Cortex of kidney (tissue), 1 donor: ENCODE measurements around the gene IFT57.

ENCODE experiments used
- DNase-seq: peaks from one replicate; lab custom pipeline; 2025; lab: John Stamatoyannopoulos, UW

Gene IFT57

DNA sequence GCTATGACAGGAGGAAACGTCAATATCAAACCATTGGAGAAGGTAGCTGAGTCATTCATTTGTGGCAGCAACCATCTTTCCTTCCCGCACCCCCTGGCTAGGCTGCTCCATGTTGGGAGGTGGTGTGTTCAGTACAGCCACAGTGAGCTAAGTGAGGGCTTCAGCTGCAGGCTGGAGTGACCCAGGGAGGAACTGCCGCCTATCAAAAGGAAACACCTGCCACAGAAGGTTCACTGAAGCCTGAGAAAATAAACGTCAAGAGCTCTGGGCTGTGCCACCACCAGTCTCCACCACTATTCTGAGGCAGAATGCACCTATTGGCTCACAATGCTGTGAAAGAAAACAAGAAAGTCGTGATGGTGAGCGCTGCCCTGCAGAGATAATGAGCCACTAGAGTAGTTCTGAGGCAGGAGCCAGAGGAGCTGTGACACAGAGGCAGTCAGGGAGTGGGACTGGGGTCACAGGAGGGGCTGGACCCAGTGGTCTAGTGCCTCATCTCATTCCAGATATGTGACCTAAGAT, 96.6 kb downstream of the IFT57 start:
- no peak for DNase-seq

DNA sequence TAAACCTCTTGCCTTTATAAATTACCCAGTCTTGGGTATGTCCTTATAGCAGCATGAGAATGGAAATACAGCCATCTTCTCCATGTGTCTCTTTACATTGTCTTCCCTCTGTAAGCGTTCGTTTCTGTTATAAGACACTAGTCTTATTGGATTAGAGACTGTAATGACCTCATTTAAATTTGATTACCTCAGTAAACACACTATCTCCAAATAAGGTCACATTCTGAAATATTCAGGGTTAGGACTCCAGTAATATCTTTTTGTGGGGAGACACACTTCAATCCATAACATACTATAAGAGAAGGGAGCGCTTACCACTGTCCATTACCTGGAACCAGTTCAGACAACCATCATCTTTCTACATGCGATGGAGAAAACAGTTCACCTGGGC, 97.1 kb downstream of the IFT57 start:
- DNase-seq: no peak

DNA sequence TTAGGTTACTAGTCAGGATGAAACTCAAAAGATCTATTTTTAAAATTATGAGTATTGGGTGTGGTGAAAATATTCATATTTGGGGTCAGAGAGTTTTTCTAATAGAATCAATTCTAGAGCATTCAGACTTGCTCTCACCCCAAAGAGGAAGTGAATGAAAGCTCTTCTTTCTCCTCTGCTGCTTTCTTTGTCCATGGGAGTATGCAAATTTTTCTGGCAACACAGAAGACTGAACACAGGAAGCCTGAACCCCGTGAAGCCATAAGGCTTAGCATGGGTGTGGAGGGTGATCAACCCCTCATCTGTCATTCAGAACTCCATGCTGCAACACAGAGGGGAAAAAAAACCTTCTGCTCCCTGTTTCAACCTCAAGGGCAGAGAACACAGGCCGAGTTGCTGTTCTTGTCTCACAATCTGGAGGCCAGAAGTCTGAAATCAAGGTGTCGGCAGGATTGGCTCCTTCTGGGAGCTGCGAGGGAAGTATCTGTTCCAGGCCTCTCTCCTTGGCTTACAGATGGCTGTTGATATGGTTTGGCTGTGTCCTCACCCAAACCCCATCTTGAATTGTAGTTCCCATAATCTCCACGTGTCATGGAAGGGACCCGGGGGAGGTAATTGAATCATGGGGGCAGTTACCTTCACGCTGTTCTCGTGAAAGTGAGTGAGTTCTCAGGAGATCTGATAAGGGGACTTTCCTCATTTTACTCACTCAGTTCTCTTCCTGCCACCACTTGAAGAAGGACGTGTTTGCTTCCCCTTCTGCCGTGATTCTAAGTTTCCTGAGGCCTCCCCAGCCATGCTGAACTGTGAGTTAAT, 97.7 kb downstream of the IFT57 start:
- no peak for DNase-seq

DNA sequence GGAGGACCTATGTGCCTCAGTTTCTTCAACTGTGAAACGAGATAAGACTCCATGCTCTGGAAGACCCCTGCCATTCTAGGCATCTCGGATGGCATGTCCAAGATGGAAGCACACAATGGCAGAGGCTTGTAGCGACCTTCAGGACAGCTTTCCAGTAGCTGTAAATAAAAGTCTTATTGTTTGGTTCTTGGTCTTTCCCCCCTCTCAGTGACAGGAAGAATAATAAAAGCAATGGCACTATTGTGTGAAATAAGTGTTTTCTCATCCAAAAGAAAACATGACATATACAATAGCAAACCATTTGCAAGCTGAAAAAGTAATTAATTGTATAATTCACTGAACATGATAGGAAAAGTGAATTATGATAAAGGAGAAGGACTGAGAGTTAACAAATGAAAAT, 98.9 kb downstream of the IFT57 start:
- no peak for DNase-seq

DNA sequence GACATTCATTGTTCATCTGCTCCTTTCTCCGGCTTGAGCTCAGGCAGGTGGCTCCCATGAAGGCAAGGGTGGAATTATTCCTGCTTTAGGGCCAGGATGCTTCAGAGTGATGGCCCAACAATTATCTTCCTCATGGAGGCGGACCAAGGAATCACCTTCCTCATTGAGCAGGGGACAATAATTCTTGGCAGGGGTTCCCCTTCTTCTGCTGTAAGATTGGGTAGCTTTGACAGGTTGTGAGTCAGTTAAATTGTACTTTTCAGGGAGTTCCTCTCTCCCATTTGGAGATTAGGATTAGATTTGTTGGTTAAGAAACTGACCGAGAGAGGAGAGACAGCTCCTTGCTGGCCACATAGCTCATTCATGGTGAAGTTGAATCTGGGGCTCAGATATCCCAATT, 99.9 kb downstream of the IFT57 start:
- no peak for DNase-seq

DNA sequence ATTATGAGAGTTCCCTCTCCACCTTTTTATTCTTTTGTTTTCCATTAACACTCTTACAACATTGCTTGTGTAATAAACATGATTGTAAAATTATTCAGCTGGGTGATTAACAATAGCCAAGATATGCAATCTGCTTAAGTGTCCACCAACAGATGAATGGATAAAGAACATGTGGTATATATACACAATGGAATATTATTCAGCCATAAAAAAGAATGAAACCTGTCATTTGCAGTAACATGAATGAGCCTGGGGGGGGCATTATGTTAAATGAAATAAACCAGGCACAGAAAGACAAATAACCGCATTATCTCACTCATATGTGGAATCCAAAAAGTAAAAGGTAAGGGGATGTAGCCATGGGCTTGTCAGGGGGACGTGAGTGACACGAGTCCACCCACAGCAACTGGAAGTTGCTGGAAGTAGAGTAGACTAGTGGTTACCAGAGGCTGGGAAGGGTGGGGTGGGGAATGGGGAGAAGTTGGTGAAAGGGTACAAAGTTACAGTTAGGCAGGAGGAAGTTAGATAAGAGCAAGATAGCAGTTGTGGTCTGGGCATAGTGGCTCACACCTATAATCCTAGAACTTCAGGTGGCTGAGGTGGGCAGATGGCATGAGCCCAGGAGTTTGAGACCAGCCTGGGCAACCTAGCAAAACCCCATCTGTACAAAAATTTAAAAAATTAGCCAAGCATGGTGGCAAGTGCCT, 102.7 kb downstream of the IFT57 start:
- no peak for DNase-seq

DNA sequence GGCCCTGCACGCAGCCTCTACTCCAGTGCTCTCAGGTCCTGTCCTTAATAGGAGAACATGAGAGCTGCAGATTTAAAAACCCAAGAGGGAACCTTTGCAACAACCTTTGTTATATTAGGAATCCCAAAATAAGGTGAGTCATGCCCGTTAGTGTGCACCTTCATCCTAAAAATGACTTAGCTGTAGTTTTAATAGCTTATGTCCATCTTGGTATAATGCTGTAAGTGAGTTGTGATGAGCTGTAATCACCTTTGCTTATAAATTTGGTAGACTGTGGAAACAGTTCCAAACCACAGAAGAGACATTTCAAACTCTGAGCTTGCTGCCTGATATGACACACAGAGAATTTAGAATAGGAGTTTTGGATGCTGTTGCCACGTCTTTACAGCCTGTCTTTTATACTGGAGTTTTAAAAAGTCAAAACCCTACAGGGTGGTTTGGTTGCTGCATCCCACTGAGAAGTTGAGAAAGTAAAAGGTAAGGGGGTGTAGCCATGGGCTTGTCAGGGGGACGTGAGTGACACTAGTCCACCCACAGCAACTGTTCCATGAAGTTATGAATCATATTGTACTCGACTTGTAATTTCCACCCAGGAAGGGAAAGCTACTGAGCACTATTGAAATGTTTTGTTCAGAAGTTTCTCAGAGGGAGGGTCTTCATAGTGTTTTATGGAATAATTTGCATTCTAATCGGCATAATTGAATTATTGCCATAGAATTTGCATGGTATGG, 104.0 kb downstream of the IFT57 start:
- no peak for DNase-seq

DNA sequence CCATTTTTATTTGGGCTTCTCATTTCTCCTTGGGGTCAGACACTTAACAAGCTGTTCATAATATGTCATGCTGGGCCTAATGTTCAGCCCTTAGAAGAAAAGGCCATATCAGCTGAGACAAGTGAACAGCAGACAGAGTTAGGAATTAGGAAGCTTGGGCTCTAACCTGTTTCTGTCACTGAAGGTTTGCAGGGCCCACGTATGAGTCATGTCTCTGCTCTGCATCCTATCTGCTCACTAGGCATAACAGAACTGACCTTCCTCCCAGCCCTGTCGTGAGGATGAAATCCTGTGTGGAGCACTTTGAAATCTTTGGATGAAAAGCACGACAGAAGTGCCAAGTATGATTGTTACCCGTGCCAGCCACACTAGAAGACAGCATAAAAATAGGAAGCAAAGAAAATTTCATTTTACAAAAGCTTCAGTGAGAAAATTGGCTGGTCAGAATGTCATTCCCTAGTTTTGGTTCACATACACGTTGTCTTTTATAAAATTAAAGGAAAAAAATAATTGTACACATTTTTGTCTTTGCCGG, 104.9 kb downstream of the IFT57 start:
- DNase-seq: no peak

DNA sequence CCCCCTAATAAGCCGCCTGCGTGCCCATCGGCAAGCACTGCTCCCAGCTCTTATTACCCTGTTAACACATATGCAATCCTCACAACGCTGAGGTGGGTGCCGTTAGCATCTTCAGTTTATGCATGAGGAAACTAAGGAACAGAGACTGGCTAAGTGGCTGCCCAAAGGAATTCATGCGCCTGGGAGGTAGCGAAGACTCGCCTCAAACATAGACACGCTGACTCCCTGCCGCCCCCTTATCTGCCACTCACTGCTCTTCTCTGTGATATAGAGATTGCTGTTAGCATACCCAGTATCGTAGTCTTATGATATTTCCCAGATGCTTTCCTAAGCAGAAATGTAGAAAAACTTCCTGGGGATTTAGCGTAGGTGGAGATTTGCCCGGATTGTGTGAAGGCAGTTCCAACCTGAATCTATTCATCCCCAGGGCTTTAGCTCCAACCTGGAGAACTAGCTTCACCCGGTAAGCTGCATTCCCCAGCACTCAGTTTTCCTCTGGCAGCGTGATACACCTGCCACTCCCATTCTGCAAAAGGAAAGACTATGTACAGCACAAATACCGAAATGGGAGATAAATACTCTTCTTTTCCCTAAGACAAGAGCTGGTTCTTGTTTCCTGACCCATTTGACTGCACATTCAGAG, 107.7 kb downstream of the IFT57 start:
- DNase-seq: no peak

DNA sequence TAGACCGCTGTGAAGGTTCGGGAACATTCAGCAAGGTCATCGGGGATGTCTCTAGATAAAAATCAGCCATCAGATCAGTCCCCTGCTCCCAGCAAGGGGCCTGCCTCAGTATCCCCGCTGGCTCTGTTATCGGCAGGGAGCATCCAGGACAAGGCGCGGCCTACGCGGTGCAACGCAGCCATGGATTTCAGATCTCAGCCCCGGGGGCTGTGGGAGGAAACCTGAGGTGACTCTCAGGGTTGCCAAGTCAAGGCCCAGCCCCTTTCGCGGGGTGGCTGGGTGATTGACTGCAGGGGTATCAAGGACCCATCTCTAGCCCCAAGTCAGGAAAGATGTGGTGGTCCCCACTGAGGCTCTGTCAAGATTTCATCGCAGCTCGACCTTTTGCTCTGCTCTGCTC, 108.2 kb downstream of the IFT57 start:
- no peak for DNase-seq

DNA sequence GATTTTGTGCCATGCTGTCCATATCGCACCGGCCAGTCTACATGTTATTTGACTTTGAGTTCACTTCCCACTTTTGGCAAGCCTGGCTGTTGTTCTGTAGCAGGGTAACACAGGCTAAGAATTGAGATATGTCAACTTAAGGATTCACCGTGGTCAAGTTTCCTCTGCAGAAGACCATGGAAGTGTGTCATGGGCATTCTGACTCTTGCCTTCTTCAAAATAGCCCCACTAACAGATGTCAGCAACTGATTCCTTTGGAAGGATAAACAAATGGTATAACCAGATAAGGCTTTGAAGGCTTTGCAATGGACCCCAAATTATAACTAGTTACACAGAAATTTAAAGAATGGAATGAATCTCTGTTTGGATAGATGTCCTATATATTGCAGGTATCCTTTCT, 111.3 kb downstream of the IFT57 start:
- no peak for DNase-seq
